GM21381 (cell line): ENCODE measurements around the gene ATG9B.
"Not testable (repeated sequence)": the region's sequence is repeated elsewhere in the genome, so short reads cannot be mapped to it uniquely, and the experiment has no call there.

Experiments
- ATAC-seq: cut with Tn5 transposase; IDR thresholded peaks from one replicate; pipeline ENCODE4 v1.9.1; 2021; ENCODE audit warnings: mild to moderate bottlenecking, moderate library complexity; ENCODE audit not compliant: unreplicated experiment

ATG9B gene

DNA sequence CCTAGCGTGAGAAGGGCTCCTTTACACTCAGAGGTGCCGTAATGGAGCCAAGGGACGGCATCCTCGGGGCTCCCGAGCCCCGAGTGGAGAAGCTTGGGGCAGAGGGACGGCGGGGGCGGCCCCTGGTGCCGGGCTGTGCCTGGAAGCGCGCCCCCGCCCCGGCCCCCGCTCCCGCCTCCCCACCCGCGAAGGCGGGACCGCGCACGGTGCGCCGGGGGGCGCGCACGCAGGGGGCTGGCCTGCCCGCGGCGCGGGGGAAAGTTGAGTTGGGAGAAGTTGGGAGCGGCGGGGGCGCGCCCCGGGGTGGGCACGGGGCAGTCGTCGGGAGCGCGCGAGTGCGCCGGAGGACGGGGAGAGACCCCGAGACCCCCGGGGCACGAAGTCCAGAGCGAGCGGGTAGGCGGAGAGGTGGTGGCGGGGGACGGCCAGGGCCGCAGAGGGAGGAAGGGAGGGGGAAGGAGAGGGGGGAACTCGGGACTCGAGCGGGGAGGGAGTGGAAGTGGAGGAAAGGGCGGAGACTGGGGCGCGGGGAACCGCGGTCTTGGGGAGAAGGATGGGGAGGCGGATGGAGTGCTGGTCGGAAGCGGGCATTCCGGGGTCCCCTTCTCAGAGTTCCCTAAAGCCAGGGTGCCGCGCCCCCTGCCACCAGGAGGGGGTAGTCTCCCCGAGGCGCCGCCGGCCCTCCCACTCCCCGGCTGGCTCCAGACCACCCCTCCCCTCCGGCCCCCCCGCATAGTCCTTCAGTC, 35.2 kb upstream of the ATG9B start, which contains the start of gene SLC4A2:
SLC4A2 (plus strand) TSS at position 223 of the 746 bp plus-strand sequence. CDS start 2,399 bp downstream, outside the sequence.
- ATAC-seq: peak; percentile 43

DNA sequence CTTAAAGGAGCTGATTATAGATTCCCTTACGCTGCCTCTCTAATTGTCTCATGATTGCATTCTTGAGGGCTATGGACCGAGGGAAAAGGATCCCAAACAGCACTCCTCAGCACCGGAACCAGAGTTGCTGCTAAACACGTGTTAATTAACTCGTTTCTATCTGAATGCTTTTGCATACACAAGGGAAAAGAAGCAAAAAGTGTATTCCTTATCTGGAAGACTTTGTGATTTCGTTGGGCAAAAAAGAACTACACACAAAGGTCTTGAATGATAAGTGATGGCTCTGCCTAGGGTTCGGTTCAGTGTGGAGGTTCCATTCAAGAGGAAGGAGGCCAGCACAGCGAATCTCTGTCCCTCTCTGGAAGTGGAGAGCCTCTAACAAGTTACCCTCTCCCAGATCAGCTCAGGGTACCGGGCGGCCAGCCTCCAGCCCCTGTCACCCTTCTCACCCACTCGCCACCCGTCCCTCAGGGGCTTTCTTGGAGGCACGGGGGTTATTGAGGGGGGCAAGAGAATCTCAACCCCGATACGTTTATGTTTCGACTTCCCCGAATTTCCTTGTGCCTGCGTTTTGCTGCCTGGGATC, 34.6 kb upstream of the ATG9B start:
- ATAC-seq: no peak

DNA sequence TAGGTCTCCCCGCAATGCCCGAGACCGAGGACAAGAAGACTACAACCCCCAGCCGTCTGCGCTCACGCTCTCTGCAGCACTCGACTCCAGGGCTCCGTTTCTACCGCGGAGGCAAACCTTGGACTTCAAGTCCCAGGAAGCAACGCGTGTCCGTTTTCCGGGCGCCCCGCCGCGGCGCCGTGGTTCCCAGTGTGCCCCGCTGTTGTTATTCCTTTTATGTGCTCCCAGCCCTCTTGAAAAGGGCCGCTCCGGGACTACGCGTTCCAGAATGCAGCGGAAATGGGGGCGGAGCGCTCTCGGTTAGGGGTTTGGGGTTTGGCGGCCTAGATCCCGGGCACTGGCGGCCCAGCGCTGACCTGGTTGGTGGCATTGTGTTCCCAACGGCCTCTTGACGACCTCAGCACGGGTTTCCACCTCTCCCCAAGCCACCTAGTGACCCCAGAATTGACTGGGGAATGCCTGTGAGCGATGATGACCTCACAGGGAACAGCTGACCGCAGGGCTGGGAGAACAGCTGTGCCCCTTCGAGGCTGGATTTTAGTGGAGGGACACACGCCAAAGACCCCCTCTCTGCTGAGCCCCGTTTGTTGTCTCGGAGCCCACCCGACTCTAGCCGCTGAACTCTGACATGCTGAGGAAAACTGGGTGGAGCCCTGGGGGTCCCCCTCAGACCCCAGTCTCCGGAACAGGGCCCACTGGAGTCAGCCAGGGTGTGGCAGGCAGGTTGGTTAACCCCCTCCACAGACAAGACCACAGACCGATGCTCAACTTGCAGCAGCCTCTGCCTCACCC, 33.9 kb upstream of the ATG9B start:
- peak; percentile 82 for ATAC-seq

DNA sequence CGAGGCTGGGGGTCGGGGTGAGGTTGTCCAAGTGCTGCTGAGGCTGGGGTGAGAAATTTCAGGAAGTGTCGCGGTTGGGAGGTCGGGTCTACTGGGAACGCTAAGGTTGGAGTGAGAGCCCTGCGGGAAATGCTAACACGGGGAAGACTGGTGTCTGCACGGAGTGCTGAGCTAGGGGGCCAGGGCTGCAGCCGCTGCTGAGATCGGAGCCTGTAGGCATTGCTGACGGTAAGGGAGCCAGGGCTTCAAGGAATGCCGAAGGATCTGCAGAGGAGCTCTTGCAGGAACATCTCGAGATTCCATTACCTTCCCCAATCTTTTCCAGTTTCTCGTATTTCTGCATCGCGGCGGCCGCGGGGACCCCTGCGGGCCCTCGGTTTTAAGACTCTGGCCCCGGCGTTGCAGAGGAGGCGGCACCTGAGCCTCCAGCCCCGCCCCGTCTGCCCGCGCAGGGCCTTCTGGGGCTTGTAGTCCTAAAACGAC, 33.3 kb upstream of the ATG9B start, which contains the start of gene CDK5:
CDK5 (minus strand) TSS at position 392 of the 483 bp plus-strand sequence; CDS start at position 343, 49 bp downstream.
- ATAC-seq: peak; percentile 7

DNA sequence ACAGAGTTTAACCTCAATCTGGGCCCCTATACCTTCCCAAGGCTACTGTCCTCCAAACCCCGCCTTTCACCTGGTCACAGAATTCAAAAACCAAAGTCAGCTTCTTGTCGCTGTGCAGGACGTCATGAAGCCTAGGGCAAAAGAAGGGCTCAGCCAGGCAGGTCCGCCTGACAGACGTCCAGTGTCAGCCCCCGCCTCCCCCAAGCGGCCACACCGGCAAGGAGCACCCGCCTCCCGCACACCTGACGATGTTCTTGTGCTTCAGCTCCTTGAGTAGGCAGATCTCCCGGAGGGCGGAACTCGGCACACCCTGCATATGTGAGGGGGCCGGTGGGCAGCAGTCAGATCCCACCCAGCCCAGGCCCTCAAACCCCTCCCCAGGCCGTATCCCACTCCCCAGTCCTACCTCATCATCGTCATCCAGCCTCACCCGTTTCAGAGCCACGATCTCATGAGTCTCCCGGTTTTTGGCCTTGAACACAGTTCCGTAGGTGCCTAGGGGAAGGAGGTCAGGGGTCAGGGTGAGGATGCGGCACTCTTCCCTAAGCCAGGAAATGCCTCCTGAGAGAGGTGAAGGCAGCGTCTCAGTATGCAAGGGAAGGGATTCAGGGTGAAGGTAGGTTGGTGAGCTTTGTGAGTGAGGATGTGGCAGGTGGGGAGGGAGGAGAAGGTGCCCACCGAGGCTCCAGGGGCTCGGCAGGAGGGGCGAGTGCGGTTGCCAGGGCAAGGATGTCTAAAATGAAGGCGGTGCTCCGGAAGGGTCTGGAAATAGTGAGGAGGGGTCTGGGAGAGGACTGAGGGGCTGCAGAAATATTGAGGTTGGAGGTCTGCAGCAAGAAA, 32.6 kb upstream of the ATG9B start:
- ATAC-seq: no peak

DNA sequence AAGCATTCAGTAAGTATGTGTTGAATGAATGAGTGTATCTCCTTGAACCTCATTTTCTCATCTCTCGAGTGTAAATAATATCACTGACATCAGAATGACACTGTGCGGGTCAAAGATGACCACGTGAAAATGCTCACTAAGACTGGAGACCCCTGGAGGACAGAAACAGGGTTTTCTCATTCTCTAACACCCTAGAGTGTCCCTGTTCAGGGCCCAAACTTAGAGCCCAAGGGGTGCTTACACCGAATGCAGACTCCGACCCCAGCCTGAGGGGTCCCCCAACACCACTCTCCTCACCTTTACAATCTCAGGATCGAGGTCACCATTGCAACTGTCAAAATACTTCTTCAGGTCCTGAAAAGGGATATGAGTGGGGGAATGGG, 32.0 kb upstream of the ATG9B start:
- no peak for ATAC-seq

DNA sequence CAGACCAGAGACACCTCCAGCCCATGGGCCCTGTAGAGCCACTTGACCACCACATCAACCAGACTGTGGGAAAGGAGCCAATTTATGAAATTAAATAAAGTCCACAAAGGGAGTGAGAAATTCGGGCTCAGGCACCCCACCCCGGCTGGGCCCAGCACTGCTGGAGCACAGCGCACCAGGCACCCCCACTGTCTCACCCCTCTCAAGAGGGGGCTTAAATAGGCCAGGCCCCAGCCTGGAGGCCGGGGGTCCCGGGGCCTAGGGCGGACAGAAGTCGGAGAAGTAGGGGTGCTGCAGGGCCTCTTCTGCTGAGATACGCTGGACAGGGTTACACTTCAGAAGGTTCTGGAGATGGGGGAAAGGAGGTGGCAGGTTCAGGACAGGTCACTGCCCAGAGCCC, 29.5 kb upstream of the ATG9B start:
- ATAC-seq: no peak

DNA sequence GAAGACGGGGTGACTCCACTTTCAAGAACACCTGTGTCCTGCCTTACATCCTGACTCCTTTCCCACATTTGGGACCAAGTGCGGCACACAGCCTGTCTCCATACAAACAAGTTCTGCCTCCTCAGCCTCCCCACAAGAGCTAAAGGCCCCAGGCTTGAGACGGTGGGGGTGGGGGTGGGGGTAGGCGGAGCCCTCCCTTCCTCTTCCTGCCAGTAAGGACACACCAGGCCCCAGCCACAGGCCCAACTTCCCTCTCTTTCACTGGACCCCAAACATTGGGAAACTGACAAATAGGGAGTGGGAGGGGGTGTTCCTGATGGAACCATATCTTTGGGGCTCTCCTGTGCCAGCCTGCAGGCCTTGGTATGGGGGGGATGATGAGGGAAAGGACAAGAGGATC, 28.8 kb upstream of the ATG9B start:
- ATAC-seq: no peak

DNA sequence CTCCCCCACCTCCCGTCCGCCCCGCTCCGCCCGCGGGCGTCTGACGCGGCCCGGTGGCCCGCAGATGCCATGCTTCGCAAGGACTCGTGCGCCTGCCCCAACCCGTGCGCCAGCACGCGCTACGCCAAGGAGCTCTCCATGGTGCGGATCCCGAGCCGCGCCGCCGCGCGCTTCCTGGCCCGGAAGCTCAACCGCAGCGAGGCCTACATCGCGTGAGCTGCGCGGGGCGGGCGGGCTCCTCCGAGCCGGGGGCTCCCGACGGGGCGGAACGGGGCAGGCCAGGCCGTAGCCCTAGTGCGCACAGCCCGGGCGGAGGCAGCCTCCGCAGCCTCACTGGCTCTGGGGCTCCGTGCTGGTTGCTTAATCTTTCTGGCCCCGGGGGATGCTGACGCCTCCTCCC, 26.8 kb upstream of the ATG9B start:
- ATAC-seq: no peak

DNA sequence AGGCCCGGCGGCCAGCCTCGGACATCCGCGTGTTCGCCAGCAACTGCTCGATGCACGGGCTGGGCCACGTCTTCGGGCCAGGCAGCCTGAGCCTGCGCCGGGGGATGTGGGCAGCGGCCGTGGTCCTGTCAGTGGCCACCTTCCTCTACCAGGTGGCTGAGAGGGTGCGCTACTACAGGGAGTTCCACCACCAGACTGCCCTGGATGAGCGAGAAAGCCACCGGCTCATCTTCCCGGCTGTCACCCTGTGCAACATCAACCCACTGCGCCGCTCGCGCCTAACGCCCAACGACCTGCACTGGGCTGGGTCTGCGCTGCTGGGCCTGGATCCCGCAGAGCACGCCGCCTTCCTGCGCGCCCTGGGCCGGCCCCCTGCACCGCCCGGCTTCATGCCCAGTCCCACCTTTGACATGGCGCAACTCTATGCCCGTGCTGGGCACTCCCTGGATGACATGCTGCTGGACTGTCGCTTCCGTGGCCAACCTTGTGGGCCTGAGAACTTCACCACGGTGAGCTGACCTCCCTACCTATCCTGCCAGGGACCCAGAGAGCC, 24.7 kb upstream of the ATG9B start:
- ATAC-seq: no peak

DNA sequence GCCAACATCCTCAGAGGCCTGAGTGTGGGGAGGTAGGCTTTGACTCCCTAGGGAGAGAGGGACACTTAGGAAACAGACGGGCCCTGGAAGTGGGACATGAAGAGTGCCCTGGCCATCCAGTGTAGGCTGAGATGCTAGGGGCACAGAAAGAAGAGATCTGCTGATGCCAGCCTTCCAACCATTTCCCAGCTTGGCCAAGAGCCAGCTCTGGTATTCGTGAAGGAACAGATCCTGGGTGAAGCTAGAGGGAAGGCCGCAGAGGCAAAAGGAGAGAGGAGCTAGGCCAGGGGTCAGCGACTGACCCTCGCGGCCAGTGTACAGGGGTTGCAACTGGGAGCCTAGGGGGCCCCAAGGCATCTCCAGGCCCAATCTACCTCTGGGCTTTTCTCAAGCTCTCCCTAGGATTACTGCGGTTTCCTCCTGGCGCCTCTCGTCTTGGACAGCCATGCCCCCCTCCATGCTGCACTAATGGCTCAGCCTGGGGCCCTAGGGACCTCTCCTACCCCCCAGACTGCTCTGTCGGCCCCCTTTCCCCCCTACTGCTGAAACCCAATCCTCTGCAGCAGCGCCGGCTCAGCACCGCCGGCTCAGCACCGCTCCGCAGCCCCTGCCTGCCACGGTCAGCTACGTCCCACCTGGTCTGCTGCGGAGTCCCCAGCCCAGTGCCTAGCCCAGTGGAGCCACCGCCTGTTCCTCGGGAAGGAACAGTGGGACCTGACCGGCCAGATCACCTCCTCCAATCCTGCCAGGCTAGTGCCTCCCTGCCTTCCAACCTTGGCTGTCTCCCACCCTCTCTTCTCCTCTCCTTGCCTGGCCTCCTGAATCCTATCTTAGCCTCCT, 23.9 kb upstream of the ATG9B start, which contains the start of gene ASIC3:
ASIC3 (plus strand) TSS at position 556 of the 840 bp plus-strand sequence. CDS start 355 bp downstream, outside the sequence.
- no peak for ATAC-seq

DNA sequence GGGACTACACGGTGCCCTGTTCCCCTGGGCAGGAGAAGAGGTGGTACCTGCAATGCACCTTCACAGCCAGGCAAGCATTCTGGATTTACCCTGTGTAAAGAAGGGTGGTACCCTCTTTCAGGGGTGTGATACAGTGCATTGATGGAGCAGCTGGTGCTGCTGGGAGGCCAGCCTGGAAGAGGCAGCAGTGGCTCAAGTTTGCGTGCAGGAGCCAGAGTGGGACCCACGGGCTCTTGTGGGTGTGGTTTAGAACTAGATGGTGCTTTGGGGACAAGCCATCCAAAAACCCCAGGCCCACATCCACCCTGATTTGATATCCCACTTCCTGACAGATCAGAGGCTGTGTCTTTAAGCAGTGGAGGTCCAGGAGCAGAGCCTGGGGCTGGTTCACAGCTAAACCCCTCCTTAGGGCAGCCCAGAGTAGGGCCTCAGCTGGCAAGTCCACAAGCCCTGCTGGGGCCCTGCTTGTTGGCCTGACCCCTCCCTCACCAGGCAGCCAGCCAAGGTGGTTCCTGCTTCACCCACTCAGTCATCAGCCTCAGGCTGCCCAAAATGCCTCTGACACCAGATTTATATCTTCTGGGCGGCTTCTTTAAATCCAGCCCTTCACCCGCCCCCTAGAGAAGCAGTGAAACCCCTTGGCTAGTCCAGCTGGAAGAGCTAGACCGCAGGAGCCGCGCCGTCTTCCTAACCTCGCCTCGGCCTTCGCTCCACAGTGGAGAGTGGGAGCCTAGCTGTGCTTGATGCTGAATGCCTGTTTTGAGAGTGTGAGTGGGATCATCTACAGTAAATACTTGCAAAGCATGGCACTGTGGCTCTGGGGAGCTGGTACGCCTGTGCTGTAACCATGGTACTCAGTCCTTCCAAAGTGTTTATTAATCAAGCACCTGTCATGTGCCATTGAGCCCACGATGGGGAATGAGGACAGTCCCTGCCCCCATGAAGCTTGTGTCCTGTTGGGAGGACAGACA, 22.6 kb upstream of the ATG9B start:
- no peak for ATAC-seq

DNA sequence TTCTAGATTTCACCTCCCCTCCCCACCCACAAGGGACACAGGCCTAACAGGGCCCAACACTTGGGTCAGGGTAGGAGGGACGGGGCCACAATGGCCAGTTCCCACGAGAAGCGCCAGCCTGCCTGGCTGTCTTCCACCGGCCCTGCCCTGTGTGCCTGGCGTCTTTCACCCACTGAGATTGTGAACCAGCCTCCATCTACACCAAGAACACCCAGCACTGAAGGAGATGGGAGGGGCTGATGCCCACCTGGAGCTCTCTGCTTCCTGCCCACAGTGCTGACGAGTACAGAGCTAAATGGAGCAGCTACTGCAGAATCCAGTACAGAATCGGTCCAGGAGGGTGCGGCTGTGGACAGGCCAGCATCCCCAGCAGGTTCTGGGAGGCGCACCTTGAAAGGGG, 21.7 kb upstream of the ATG9B start:
- ATAC-seq: no peak

DNA sequence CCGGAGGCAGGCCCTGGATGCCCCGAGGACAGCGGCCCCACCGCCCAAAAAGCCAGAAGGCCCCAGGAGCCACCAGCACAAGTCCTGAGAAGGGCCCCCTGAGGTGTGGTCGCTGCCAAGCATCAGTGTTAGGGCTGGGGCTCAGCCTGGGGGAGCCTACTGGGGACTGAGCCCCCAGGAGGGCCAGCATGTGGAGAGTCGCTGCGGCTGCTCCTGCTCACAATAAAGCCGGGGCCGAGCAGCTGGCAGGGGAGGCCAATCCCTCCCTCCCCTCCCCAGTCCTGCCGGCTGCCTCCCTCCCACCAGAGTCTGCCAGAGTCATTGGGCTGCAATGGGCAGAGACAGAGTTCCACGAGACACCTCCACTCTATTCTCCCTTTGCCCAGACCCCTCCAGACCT, 21.0 kb upstream of the ATG9B start:
- no peak for ATAC-seq

DNA sequence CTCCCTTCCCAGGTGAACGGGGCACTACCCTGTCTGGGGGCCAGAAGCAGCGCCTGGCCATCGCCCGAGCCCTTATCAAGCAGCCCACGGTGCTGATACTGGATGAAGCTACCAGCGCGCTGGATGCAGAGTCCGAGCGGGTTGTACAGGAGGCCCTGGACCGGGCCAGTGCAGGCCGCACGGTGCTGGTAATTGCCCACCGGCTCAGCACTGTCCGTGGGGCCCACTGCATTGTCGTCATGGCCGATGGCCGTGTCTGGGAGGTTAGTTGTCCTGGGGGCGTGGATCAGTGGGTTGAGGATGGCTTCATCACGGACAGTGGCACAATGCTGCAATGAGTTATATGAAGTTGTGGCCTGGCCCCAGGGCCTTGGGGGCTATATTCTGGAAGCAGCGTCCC, 19.7 kb upstream of the ATG9B start:
- no peak for ATAC-seq

DNA sequence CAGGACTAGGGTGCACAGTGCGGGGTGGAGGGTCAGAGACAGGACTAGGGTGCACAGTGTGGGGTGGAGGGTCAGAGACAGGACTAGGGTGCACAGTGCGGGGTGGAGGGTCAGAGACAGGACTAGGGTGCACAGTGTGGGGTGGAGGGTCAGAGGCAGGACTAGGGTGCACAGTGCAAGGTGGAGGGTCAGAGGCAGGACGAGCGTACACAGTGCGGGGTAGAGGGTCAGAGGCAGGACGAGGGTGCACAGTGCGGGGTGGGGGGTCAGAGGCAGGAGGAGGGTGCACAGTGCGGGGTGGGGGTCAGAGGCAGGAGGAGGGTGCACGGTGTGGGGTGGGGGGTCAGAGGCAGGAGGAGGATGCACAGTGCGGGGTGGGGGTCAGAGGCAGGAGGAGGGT, 19.2 kb upstream of the ATG9B start:
- ATAC-seq: not testable (repeated sequence)

DNA sequence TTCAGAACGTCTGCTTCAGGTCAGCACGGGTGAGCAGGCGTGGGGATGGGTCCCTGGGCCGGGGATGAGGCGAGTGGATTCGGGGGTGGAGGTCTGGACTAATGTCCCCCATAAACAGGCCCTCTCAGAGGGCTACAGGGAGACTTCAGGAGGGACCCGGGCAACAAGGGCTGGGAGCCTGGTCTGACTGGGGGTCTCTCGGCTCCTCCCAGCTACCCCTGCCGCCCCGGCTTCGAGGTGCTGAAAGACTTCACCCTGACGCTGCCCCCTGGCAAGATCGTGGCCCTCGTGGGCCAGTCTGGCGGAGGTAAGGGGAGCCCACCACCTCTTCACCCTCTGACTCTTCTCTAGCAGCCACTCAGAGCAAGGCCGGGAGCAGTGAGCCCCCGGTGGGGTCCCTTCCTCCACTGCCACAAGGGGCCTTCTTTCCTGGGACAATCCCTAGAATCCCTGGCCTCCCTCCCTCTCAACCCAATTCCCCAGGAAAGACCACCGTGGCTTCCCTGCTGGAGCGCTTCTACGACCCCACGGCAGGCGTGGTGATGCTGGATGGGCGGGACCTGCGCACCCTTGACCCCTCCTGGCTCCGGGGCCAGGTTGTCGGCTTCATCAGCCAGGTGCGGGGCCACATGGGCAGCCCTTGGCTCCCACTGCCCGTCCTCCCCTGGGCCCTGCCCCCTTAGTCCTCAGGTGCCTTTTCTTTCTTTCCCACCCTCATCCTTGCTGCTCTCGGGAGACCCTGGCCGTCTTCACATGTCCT, 16.5 kb upstream of the ATG9B start:
- no peak for ATAC-seq
